ENCODE measurements around the gene PHF21B.

PHF21B gene

DNA sequence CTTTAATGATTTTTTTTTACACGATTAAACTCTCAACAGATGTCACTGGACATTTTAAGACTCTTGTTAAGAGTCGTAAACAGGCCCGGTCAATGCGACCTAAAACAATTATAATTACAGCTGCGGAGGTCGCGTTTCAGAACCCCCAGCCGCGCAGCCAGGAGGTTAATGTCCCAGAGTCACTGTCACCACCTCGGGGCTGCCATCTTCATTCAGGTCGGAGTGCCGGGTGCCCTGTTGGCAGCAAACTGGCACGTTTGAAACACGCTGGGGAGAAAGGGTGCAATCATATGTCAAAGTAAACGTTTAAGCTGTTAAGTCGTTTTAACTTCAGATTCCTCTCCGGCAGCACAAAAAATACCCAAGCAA lies 711 bp upstream of the PHF21B start:
- H2BK15ac ChIP-seq (ENCODE audit: low read length): no peak overlapping the region
- no peak overlapping the region for H3K4ac ChIP-seq (ENCODE audit: low read length)
- H3K23ac ChIP-seq (ENCODE audit: low read depth, low read length, poor library complexity): no peak overlapping the region
- no peak for DNase-seq (ENCODE audit: low spot score)
- peak overlapping the region; percentile 67 for H3K4me2 ChIP-seq (ENCODE audit: insufficient read depth, low read length, poor library complexity, severe bottlenecking)
- H3K9ac ChIP-seq (ENCODE audit: low read depth, low read length, poor library complexity): no peak overlapping the region
- no peak overlapping the region for H3K14ac ChIP-seq (ENCODE audit: low read length)
- peaks cover 5 to 10% of the 10 kb centered on the region in 2 donors for H3K4me1 ChIP-seq (ENCODE audit: control insufficient read depth in 2 of 2, insufficient read depth in 1 of 2, low read depth in 1 of 2, low read length in 2 of 2)
- no peak overlapping the region for H2BK12ac ChIP-seq (ENCODE audit: low read length)
- H2BK5ac ChIP-seq (ENCODE audit: low read length): peak overlapping the region; percentile 77
- no peak overlapping the region for H4K8ac ChIP-seq (ENCODE audit: low read depth, low read length)
- peaks cover 0 to 1% of the 10 kb centered on the region in 2 donors for H3K36me3 ChIP-seq (replicated peaks in 1 of 2; ENCODE audit: control insufficient read depth in 2 of 2, insufficient read depth in 2 of 2, low read length in 2 of 2)
- no peak overlapping the region for H2AK5ac ChIP-seq (ENCODE audit: low read depth, low read length)
- no peak overlapping the region for H3K18ac ChIP-seq (ENCODE audit: low read length)
- H3K27me3 ChIP-seq (ENCODE audit: control insufficient read depth in 3 of 3, insufficient read depth in 3 of 3, low read depth in 1 of 3, low read length in 3 of 3): peaks cover 0 to 14% (median 0%) of the 10 kb centered on the region in 3 experiments
- peak overlapping the region; percentile 98 for H2AFZ ChIP-seq (ENCODE audit: low read length)
- H3K4me3 ChIP-seq (ENCODE audit: low read length in 2 of 2): peak overlapping the region; percentile 91 to 93
- no peaks in the 10 kb centered on the region for H3K79me1 ChIP-seq (ENCODE audit: low read depth, low read length)
- H4K91ac ChIP-seq (ENCODE audit: low read depth, low read length, poor library complexity): no peak overlapping the region
- no peak overlapping the region for H2BK120ac ChIP-seq (ENCODE audit: low read depth, low read length)
- WGBS, 2 donors (ENCODE audit: extremely low coverage in 2 of 2, insufficient read length in 2 of 2, insufficient replicate concordance in 1 of 2): no CpG with 5 or more reads among the region's 17 CpGs
- peak overlapping the region; percentile 97 for H3K27ac ChIP-seq (replicated peaks; ENCODE audit: low read length)
- H3K9me3 ChIP-seq (replicated peaks in 1 of 2; ENCODE audit: control insufficient read depth in 2 of 2, insufficient read depth in 1 of 2, low read depth in 1 of 2, low read length in 2 of 2): no peaks in the 10 kb centered on the region

DNA sequence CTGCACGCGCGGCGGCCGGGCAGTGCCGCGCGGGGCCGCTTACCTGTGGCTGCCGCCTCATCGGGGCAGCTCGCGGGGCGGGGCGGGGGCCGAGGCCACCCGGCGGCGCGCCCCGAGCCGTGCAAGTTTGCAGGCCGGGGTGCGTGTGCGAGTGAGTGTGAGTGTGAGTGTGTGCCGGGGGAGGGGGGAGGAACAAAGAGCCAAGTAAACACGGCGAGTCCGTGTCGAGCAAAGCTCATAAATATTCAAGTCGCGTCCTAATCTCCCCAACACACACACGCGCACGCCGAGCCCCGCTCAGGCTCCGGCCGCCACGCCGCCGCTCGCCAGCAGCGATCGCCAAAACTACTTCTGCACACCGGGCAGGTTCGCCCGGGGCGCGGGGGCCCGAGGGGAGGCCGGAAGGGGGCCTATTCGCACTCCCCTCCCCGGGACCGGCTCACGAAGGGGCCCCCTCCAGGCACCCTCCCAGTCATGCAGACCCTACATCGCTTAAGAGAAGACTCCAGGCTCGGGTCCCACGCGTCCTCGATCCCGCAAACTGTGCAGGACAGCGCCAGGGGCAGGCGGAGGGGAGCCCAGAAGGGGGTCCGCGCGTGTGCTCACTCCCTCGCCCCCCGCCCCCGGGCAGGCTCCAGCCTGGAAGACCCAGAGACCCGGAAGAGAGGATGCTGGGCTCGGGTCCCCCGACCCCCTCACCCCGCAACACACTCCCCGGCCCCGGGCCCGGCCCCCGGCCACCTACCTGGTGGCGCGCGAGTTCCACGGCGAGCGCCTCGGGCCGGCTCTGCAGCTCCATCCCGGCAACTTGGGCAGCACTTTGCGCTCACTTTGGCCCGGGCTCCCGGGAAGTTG lies 827 bp downstream of the PHF21B start:
- peak; percentile 46 for DNase-seq (ENCODE audit: low spot score)
- Histone ChIP-seq H2BK15ac (ENCODE audit: low read length) (peak overlapping the region; percentile 59), H3K18ac (ENCODE audit: low read length) (peak overlapping the region; percentile 95), H3K9ac (ENCODE audit: low read depth, low read length, poor library complexity) (peak overlapping the region; percentile 95), H2BK5ac (ENCODE audit: low read length) (peak overlapping the region; percentile 96), H2AK5ac (ENCODE audit: low read depth, low read length) (peak overlapping the region; percentile 92), H3K79me1 (ENCODE audit: low read depth, low read length) (peaks cover 4% of the 10 kb centered on the region), H3K36me3 (replicated peaks in 1 of 2; ENCODE audit: control insufficient read depth in 2 of 2, insufficient read depth in 2 of 2, low read length in 2 of 2) (peaks cover 8 to 17% of the 10 kb centered on the region in 2 donors), H3K14ac (ENCODE audit: low read length) (no peak overlapping the region), H2BK120ac (ENCODE audit: low read depth, low read length) (peak overlapping the region; percentile 81), H3K27ac (replicated peaks; ENCODE audit: low read length) (peak overlapping the region; percentile 84), H3K4me1 (ENCODE audit: control insufficient read depth in 2 of 2, insufficient read depth in 1 of 2, low read depth in 1 of 2, low read length in 2 of 2) (peaks cover 9 to 12% of the 10 kb centered on the region in 2 donors), H3K23ac (ENCODE audit: low read depth, low read length, poor library complexity) (peak overlapping the region; percentile 18), H3K4me3 (ENCODE audit: low read length in 2 of 2) (peak overlapping the region; percentile 90 to 93), H3K9me3 (replicated peaks in 1 of 2; ENCODE audit: control insufficient read depth in 2 of 2, insufficient read depth in 1 of 2, low read depth in 1 of 2, low read length in 2 of 2) (no peaks in the 10 kb centered on the region), H3K4ac (ENCODE audit: low read length) (no peak overlapping the region), H2BK12ac (ENCODE audit: low read length) (no peak overlapping the region), H2AFZ (ENCODE audit: low read length) (peak overlapping the region; percentile 86), H3K4me2 (ENCODE audit: insufficient read depth, low read length, poor library complexity, severe bottlenecking) (peak overlapping the region; percentile 84), H3K27me3 (ENCODE audit: control insufficient read depth in 3 of 3, insufficient read depth in 3 of 3, low read depth in 1 of 3, low read length in 3 of 3) (peaks cover 0 to 11% (median 0%) of the 10 kb centered on the region in 3 experiments), H4K91ac (ENCODE audit: low read depth, low read length, poor library complexity) (no peak overlapping the region), H4K8ac (ENCODE audit: low read depth, low read length) (no peak overlapping the region)
- no CpG with 5 or more reads among the region's 90 CpGs for WGBS, 2 donors (ENCODE audit: extremely low coverage in 2 of 2, insufficient read length in 2 of 2, insufficient replicate concordance in 1 of 2)

DNA sequence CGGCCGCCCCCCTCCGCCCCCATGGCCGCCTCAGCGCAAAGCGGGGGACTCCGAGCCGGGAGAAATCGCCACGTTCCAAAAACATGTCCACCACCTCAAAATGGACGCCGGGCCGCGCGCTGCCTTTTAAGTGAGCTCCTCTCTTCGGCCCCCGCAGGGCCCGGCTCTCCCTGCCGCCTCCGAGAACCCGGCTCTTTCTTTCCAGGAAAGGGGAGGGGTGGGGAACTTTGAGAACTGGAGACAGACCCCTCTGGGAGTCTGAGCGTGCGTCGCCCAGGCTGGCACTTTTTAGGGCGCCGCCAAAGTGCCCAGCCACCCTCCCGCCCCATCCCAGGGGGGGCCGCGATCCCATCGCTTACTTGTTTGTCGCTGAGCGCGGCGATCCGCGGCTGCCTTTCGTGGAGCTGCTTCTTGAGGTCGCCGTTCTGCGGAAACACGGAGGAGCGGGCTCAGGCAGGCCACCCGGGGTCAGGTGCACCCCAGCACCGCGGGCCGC lies 1.6 kb downstream of the PHF21B start:
- no peak overlapping the region for H3K23ac ChIP-seq (ENCODE audit: low read depth, low read length, poor library complexity)

More for the DNA sequence above, 1.6 kb downstream of the PHF21B start:
- Histone ChIP-seq H3K9me3 (replicated peaks in 1 of 2; ENCODE audit: control insufficient read depth in 2 of 2, insufficient read depth in 1 of 2, low read depth in 1 of 2, low read length in 2 of 2) (peaks cover 0 to 1% of the 10 kb centered on the region in 2 donors), H3K79me1 (ENCODE audit: low read depth, low read length) (peaks cover 8% of the 10 kb centered on the region), H3K36me3 (replicated peaks in 1 of 2; ENCODE audit: control insufficient read depth in 2 of 2, insufficient read depth in 2 of 2, low read length in 2 of 2) (peaks cover 11 to 24% of the 10 kb centered on the region in 2 donors), H2BK15ac (ENCODE audit: low read length) (no peak overlapping the region), H3K4me2 (ENCODE audit: insufficient read depth, low read length, poor library complexity, severe bottlenecking) (peak overlapping the region; percentile 84), H3K27me3 (ENCODE audit: control insufficient read depth in 3 of 3, insufficient read depth in 3 of 3, low read depth in 1 of 3, low read length in 3 of 3) (peaks cover 0 to 11% (median 0%) of the 10 kb centered on the region in 3 experiments), H3K4me3 (ENCODE audit: low read length in 2 of 2) (peak overlapping the region; percentile 90 to 93), H2AK5ac (ENCODE audit: low read depth, low read length) (peak overlapping the region; percentile 89), H2BK120ac (ENCODE audit: low read depth, low read length) (peak overlapping the region; percentile 35), H3K4me1 (ENCODE audit: control insufficient read depth in 2 of 2, insufficient read depth in 1 of 2, low read depth in 1 of 2, low read length in 2 of 2) (peaks cover 9 to 12% of the 10 kb centered on the region in 2 donors), H4K8ac (ENCODE audit: low read depth, low read length) (no peak overlapping the region), H2AFZ (ENCODE audit: low read length) (peak overlapping the region; percentile 59), H4K91ac (ENCODE audit: low read depth, low read length, poor library complexity) (no peak overlapping the region), H3K4ac (ENCODE audit: low read length) (no peak overlapping the region), H2BK5ac (ENCODE audit: low read length) (peak overlapping the region; percentile 96), H3K27ac (replicated peaks; ENCODE audit: low read length) (peak overlapping the region; percentile 75), H2BK12ac (ENCODE audit: low read length) (no peak overlapping the region), H3K14ac (ENCODE audit: low read length) (no peak overlapping the region), H3K9ac (ENCODE audit: low read depth, low read length, poor library complexity) (peak overlapping the region; percentile 88), H3K18ac (ENCODE audit: low read length) (peak overlapping the region; percentile 93)
- DNase-seq (ENCODE audit: low spot score): peak; percentile 69
- no CpG with 5 or more reads among the region's 46 CpGs for WGBS, 2 donors (ENCODE audit: extremely low coverage in 2 of 2, insufficient read length in 2 of 2, insufficient replicate concordance in 1 of 2)
